HG03342 (cell line): ENCODE data around the gene CATSPER4.

Experiments used
- ATAC-seq: cut with Tn5 transposase; IDR thresholded peaks from one replicate; pipeline ENCODE4 v1.9.1; 2021; ENCODE audit warnings: mild to moderate bottlenecking, moderate library complexity; ENCODE audit not compliant: unreplicated experiment

Gene CATSPER4

GRCh38 chr1:26190373-26190987, at the start of gene CATSPER4:
CATSPER4 (plus strand) TSS chr1:26190602; CDS start chr1:26190628, 26 bp downstream.
- ATAC-seq, result no peak

GRCh38 chr1:26142159-26142558, 48.2 kb upstream of the CATSPER4 start:
- ATAC-seq, result no peak

DNA sequence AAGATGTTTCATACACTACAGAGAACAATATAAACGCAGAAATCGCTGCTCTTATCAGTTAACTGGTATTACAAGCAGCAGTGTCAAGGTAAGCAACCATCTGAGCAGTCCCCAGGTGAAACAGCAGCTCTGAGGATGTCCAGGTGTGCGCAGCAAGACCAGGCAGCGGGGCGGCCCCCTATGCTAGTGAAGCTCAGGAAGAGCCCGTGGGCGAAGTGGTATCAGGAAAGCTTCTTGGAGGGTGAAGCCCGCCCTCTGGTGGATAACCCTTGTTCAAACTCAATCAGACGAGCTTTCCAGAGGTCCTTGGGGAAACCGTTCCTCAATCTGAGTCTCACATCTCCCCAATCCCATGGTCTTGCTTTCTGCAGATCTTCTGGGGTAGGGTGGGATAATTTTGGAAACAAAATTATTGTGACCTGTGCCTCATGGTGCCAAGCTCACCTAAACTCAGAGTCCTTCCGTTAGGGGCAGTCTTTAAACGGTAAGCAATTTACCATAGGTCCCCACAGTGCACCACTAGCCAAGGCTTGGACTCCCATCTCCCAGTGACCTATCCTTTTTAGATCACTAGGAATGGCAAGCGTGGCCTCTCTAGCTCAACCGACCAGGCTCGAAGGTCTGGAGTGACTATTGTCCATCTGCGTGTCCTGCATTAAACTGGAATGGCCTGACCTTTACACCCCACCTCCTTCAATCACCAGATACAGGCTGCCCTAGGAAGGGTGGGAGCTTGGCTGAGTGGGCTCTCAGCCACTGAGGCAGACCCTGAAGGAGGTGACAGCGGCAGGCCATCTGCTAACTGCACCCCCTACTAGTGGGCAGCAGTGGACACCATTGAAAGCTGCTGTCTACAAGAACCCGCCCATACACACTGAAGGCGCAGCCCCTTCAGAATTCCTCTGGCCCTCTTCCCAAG, 45.1 kb upstream of the CATSPER4 start:
- ATAC-seq, result no peak

GRCh38 chr1:26145960-26146294, 44.5 kb upstream of the CATSPER4 start:
- ATAC-seq, result no peak

GRCh38 chr1:26148887-26149286, 41.5 kb upstream of the CATSPER4 start:
- ATAC-seq, result no peak

GRCh38 chr1:26153966-26154532, 36.4 kb upstream of the CATSPER4 start:
- ATAC-seq, result no peak

DNA sequence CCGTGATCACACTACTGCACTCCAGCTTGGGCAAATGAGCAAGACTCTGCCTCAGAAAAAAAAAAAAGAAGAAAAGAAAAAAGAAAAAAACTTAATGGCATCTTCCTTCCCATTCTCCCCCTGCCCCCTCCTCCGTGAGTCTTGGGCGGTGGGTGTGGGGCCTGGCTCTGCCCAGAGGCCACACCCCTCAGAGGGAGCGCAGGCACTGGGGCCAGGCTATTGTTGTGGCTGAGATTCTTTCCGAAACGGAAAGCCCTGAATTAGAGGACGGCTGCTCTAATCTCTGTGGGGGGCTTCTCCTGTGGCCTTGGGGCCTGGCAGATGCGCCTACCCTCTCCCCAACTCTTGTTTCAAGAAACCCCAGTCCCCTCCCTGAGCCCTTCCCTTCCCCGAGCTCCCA, 35.7 kb upstream of the CATSPER4 start:
- ATAC-seq, result no peak

GRCh38 chr1:26155370-26156284, 34.8 kb upstream of the CATSPER4 start:
- ATAC-seq, result no peak

DNA sequence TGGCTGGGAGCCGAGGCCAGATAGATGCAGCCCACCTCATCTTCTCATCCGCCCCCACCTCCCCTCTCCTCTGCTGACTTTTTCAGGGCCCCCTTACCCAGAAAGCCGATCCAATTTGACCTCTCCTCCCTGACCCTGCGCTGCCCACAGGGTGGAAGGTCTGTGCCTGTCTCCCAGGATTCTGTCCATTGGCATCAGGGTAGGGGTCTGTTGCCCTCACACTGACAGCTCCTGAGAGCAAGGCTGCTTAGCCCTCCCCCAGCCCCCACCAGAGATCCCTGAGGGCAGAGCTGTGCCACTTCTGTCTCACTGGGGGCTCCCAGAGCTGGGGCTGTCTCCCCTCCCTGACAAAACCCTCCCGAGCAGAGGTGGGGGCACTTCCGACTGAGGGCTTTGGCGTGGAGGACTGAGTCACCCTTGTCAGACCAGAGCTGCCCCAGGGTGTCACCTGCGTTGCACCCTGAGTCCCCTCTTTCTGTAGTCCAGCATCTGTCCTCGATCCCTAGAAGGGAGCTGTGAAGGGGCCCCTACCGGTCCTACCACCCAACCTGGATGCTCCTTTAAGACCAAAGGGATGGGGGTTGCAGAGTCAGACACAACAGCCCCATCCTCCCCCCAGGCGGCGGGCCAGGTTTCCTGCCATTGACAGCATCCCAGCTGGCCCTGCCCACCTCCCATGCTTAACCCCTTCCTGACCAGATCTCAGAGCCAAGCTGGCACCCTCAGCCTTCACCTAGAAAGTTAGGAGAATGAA, 33.9 kb upstream of the CATSPER4 start:
- no peak for ATAC-seq

GRCh38 chr1:26158271-26158907, 32.0 kb upstream of the CATSPER4 start:
- ATAC-seq, result no peak

DNA sequence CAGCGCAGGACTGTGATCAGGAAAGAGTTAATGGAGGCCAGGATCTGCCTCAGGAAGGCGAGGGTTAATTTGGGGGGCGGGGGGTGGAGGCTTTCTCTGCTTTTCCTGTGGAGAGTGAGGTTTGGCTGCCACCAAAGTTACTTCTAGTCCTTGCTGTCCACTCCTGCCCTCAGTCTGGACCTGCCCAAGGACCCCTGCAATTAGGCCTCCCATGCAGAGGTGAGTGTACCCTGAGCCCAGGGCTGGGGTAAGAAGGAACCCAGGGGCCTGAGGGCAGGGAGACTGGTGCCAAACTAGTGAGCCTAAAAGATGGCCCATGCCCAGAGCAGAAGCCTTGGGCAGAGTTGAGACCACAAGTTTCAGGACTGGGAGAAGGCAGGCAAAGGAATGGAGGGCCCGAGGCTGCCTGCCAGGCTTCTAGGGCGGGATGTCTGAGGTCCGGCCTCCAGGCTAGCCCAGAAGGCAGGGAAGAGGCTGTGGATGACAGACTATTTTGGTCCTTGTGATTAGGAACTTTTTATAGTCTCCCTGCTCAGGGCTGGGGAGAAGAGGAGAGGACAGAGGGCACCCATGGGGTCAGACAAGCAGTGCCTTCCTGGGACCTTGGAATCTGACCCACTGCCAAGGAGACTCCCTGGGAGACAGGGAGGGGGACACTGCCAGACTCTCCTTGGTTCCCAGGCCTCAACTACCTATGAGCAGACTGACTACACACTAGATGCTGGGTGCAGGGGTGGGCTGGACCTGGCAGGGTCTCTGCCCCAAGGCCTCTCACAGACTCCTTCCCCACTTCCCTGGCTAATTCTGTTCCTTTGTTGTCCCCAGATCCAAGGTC, 31.3 kb upstream of the CATSPER4 start, which contains the start of gene FAM110D:
Gene FAM110D (plus strand): TSS at position 172 of the 835 bp plus-strand sequence. CDS start 2,213 bp downstream, outside the sequence.
- ATAC-seq, result no peak

DNA sequence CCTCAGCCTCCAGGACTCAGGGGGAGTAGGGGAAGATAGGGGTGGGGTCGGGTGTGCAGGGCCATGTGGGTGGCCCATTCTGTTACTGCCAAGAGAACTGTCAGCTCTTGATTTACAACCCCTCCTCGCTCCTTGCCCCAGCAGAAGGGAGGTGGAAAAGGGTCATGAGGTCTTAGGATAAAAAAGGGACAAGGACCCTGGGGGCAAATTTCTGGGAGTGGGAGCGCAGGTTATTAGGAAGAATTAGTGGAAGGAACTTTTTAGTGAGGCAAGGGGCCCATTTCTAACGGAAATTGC, 30.7 kb upstream of the CATSPER4 start:
- no peak for ATAC-seq

GRCh38 chr1:26160527-26161414, 29.6 kb upstream of the CATSPER4 start:
- no peak for ATAC-seq

DNA sequence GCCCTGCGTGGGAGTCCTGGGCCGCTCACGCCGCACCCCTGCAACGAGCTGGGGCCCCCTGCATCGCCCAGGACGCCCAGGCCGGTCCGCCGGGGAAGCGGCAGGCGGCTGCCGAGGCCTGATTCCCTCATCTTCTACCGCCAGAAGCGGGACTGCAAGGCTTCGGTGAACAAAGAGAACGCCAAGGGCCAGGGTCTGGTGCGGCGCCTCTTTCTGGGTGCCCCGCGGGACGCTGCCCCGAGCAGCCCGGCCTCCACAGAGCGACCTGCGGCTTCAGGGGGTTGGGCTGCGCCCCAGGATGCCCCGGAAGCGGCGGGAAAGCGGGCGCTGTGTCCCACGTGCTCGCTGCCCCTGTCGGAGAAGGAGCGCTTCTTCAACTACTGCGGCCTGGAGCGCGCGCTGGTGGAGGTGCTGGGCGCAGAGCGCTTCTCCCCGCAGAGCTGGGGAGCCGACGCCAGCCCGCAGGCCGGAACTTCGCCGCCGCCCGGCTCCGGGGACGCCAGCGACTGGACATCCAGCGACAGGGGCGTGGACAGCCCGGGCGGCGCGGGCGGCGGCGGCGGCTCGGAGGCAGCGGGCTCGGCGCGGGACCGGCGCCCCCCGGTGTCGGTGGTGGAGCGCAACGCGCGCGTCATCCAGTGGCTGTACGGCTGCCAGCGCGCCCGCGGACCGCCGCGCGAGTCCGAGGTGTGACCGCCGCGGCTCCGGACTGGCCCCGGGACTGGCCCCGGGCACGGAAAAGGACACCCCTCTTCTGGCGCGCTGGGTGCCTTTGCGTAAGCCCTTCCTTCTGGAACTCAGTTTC, 28.8 kb upstream of the CATSPER4 start:
- no peak for ATAC-seq

GRCh38 chr1:26162220-26162709, 28.1 kb upstream of the CATSPER4 start:
- no peak for ATAC-seq

- no peak for ATAC-seq
Measured at GRCh38 chr1:26163684-26164035, 26.7 kb upstream of the CATSPER4 start.
